Endothelial cell of umbilical vein (primary cell): ENCODE measurements around the gene COL26A1. TPM values are rescaled to one million over a fixed set of nuclear protein-coding genes. Genes with fewer than 3 reads are reported as not detected.

Experiments
- BruUV-seq: library from RNA; stranded (reverse); fragments of 400-500 nt; replicated peaks from 2 replicates; lab custom pipeline; 2021; lab: Mats Ljungman, UMichigan
- CTCF ChIA-PET: fragments of 300-600, 350-600 bp; sonication (Branson Sonifier 250); formaldehyde crosslinking; loops from one replicate; lab custom pipeline; 2021; ENCODE audit warnings: antibody characterized with exemption, inconsistent platforms; lab: Charles Lee
- POLR2A ChIA-PET: fragments of 300-600, 350-600 bp; sonication (Branson Sonifier 250); formaldehyde crosslinking; loops from one replicate; lab custom pipeline; 2021; ENCODE audit warnings: antibody characterized with exemption, inconsistent platforms; lab: Charles Lee
- DNase-seq: peaks from one replicate; pipeline ENCODE4 v3.0.0-alpha.2; 2011; ENCODE audit warnings: low read depth, low spot score
- FAIRE-seq: peaks from 2 replicates; lab custom pipeline; 2011; peaks lifted over from hg19 to GRCh38; lab: Jason Lieb, UNC
- H2AFZ ChIP-seq: 2 replicates; pipeline ENCODE4 v1.6.0; 2012; ENCODE audit warnings: low read depth, low read length, control low read depth, inconsistent platforms
- H3K27ac ChIP-seq: 2 replicates; pipeline ENCODE4 v1.5.1; 2011; ENCODE audit warnings: low read depth, mild to moderate bottlenecking, control low read depth, low read length, moderate library complexity; ENCODE audit not compliant: insufficient read depth
- H3K27me3 ChIP-seq, 2 experiments: 2 replicates each; pipeline versions ENCODE4 v1.6.0 to v1.6.1; 2011; ENCODE audit warnings: low read length in 2 of 2, mixed read lengths in 1 of 2; ENCODE audit not compliant: control insufficient read depth in 2 of 2, insufficient read depth in 2 of 2
- H3K36me3 ChIP-seq, 2 experiments: 2 replicates in 1 of 2; 3 replicates in 1 of 2; pipeline ENCODE4 v1.5.1; 2011; ENCODE audit warnings: low read length in 2 of 2, mild to moderate bottlenecking in 1 of 2, moderate library complexity in 1 of 2; ENCODE audit not compliant: control insufficient read depth in 2 of 2, insufficient read depth in 2 of 2; ENCODE audit errors: extremely low read depth in 1 of 2
- H3K4me1 ChIP-seq: 3 replicates; pipeline ENCODE4 v1.5.1; 2011; ENCODE audit warnings: mild to moderate bottlenecking, low read length; ENCODE audit not compliant: control insufficient read depth, insufficient read depth; ENCODE audit errors: extremely low read depth
- H3K4me2 ChIP-seq: 2 replicates; pipeline ENCODE4 v1.6.1; 2011; ENCODE audit warnings: low read length, control low read depth, mixed read lengths; ENCODE audit not compliant: insufficient read depth
- H3K4me3 ChIP-seq, 3 experiments: fragments of 200-600 bp in 1 of 3; sonication (generic), shearing (Covaris generic) in 1 of 3; replicated peaks in 1 of 3; 2 replicates each; pipeline ENCODE4 v1.5.1; 2011 to 2016; ENCODE audit warnings: control low read depth in 3 of 3, low read length in 3 of 3, mild to moderate bottlenecking in 2 of 3, inconsistent platforms in 1 of 3, low read depth in 1 of 3, moderate library complexity in 1 of 3; ENCODE audit not compliant: insufficient read depth in 1 of 3
- H3K79me2 ChIP-seq: 2 replicates; pipeline ENCODE4 v1.6.0; 2012; ENCODE audit warnings: low read length, inconsistent platforms; ENCODE audit not compliant: control insufficient read depth, insufficient read depth
- H3K9ac ChIP-seq: replicated peaks from 2 replicates; pipeline ENCODE3; 2011; ENCODE audit warnings: low read length, control low read depth; ENCODE audit not compliant: insufficient read depth; ENCODE audit errors: extremely low read depth
- H3K9me1 ChIP-seq: replicated peaks from 3 replicates; pipeline ENCODE4 v1.6.0; 2011; ENCODE audit warnings: mild to moderate bottlenecking, low read length; ENCODE audit not compliant: control insufficient read depth, insufficient read depth; ENCODE audit errors: extremely low read depth
- H3K9me3 ChIP-seq: replicated peaks from 2 replicates; pipeline ENCODE4 v1.5.1; 2012; ENCODE audit warnings: low read length, inconsistent platforms; ENCODE audit not compliant: control insufficient read depth, insufficient read depth
- H4K20me1 ChIP-seq: replicated peaks from 2 replicates; pipeline ENCODE3; 2011; ENCODE audit warnings: mild to moderate bottlenecking, low read length; ENCODE audit not compliant: control insufficient read depth, insufficient read depth; ENCODE audit errors: extremely low read depth
- EZH2 ChIP-seq: IDR thresholded peaks from 2 replicates; pipeline ENCODE4 v1.6.1; 2012; ENCODE audit warnings: borderline replicate concordance, low read depth, mild to moderate bottlenecking, moderate library complexity, low read length, inconsistent platforms; ENCODE audit not compliant: severe bottlenecking
- FOS ChIP-seq: IDR thresholded peaks from 2 replicates; pipeline ENCODE4 v1.6.1; 2011; ENCODE audit warnings: mild to moderate bottlenecking, low read length, moderate library complexity, borderline replicate concordance; ENCODE audit not compliant: insufficient read depth
- GATA2 ChIP-seq: IDR thresholded peaks from 2 replicates; pipeline ENCODE4 v1.7.0; 2011; ENCODE audit warnings: low read depth, mild to moderate bottlenecking, moderate library complexity, mixed read lengths, low read length; ENCODE audit not compliant: insufficient read length, insufficient read depth
- JUN ChIP-seq: IDR thresholded peaks from 2 replicates; pipeline ENCODE4 v1.6.1; 2011; ENCODE audit warnings: borderline replicate concordance, low read depth; ENCODE audit not compliant: insufficient read length, insufficient read depth
- MYC ChIP-seq: IDR thresholded peaks from one replicate; pipeline ENCODE4 v1.6.1; 2011; ENCODE audit warnings: mild to moderate bottlenecking, low read depth, low read length
- POLR2A ChIP-seq: IDR thresholded peaks from 2 replicates; pipeline ENCODE4 v1.6.1; 2012; ENCODE audit warnings: low read depth, mild to moderate bottlenecking, control low read depth, low read length
- POLR2AphosphoS5 ChIP-seq: IDR thresholded peaks from 2 replicates; pipeline ENCODE4 v1.6.1; 2012; ENCODE audit warnings: low read depth, mild to moderate bottlenecking, control low read depth, low read length, moderate library complexity; ENCODE audit not compliant: insufficient read depth
- dilution Hi-C: fragments of 300-500 bp; cut with MboI; formaldehyde crosslinking; loops from one replicate; pipeline ENCODE4 v1.15.0; 2019; ENCODE audit warnings: low sequenced_read_pairs; ENCODE audit not compliant: extremely low pct_ligation_motif_present
- intact Hi-C: fragments of 100-400 bp; cut with micrococcal nuclease; formaldehyde crosslinking; loops from one replicate; pipeline ENCODE4 v1.10.0; 2022
- polyA plus RNA-seq, 4 experiments: library from polyadenylated mRNA; depleted of rRNA in 3 of 4; stranded (reverse) in 3 of 4; unstranded in 1 of 4; fragments of >200 nt; gene quantifications; 2 replicates each; pipeline versions ENCODE4 v1.2.1 to v1.2.3, GENCODE V29; 2011 to 2012; ENCODE audit warnings: missing spikeins in 1 of 4
- total RNA-seq: library from RNA; stranded (reverse); gene quantifications from 2 replicates; pipeline ENCODE4 v1.2.3, GENCODE V29; 2021
- TF ChIP-seq, protein P1 (sequence below), 2 donors: IDR thresholded peaks; 1 replicate in 1 of 2; 2 replicates in 1 of 2; pipeline ENCODE4 v1.5.1; 2011; ENCODE audit warnings: low read length in 2 of 2, mild to moderate bottlenecking in 2 of 2, moderate library complexity in 2 of 2, control low read depth in 1 of 2, inconsistent platforms in 1 of 2, low read depth in 1 of 2; ENCODE audit not compliant: insufficient read depth in 1 of 2; ENCODE audit errors: extremely low read depth in 1 of 2
- TF ChIP-seq, protein P2 (sequence below): IDR thresholded peaks from 2 replicates; pipeline ENCODE4 v1.6.1; 2011; ENCODE audit not compliant: insufficient read depth, insufficient read length

Gene COL26A1
- total and polyA plus RNA-seq, 2 donors (not counting 3 experiments of a cell fraction or from before 2014, with no cell fraction given): not detected

DNA sequence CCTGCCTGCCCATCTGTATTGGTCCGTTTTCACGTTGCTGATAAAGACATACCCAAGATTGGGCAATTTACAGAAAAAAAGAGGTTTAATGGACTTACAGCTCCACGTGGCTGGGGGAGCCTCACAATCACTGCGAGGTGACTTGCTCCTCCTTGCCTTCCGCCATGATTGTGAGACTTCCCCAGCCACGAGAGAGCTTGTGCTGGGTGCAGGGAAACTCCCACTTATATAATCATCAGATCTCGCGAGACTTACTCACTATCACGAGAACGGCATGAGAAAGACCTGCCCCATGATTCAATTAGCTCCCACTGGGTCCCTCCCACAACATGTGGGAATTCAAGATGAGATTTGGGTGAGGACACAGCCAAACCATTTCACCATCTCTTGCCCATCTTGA is 154.6 kb downstream of the COL26A1 start:
- POLR2A ChIA-PET: no interaction called here
- H3K4me1 ChIP-seq: no peaks in the 10 kb centered on the region
- no peak overlapping the region for H3K4me2 ChIP-seq
- no TSS peak for BruUV-seq
- H3K9me3 ChIP-seq: no peaks in the 10 kb centered on the region
- H4K20me1 ChIP-seq: no peaks in the 10 kb centered on the region
- dilution Hi-C loops (no loop called here), intact Hi-C loops (no loop called here)
- no peak overlapping the region for H3K4me3 ChIP-seq
- no peak overlapping the region for H3K27ac ChIP-seq
- H2AFZ ChIP-seq: no peak overlapping the region
- no peak for FAIRE-seq
- H3K36me3 ChIP-seq: no peaks in the 10 kb centered on the region
- TF ChIP-seq, protein P1, sequence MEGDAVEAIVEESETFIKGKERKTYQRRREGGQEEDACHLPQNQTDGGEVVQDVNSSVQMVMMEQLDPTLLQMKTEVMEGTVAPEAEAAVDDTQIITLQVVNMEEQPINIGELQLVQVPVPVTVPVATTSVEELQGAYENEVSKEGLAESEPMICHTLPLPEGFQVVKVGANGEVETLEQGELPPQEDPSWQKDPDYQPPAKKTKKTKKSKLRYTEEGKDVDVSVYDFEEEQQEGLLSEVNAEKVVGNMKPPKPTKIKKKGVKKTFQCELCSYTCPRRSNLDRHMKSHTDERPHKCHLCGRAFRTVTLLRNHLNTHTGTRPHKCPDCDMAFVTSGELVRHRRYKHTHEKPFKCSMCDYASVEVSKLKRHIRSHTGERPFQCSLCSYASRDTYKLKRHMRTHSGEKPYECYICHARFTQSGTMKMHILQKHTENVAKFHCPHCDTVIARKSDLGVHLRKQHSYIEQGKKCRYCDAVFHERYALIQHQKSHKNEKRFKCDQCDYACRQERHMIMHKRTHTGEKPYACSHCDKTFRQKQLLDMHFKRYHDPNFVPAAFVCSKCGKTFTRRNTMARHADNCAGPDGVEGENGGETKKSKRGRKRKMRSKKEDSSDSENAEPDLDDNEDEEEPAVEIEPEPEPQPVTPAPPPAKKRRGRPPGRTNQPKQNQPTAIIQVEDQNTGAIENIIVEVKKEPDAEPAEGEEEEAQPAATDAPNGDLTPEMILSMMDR (IDR thresholded peaks at IDR 0.05; ENCODE audit: extremely low read depth in 1 of 2, insufficient read depth in 1 of 2, low read depth in 1 of 2, low read length in 2 of 2): no peak
- TF ChIP-seq GATA2 (no peak), MYC (no peak), FOS (no peak), JUN (no peak), EZH2 (no peak), POLR2AphosphoS5 (no peak), POLR2A (no peak)
- TF ChIP-seq, protein P2, sequence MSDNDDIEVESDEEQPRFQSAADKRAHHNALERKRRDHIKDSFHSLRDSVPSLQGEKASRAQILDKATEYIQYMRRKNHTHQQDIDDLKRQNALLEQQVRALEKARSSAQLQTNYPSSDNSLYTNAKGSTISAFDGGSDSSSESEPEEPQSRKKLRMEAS: no peak
- no peaks in the 10 kb centered on the region for H3K9me1 ChIP-seq
- no peaks in the 10 kb centered on the region for H3K79me2 ChIP-seq
- H3K9ac ChIP-seq: no peak overlapping the region
- DNase-seq: no peak
- CTCF ChIA-PET: interaction anchor here (0.6 to 1.6 kb wide), 2 partner anchors 23 to 297 kb away, joined by 3 read pairs; no protein-coding TSS in a partner anchor
- H3K27me3 ChIP-seq: no peaks in the 10 kb centered on the region
